HepG2 (cell line): ENCODE data around the gene OR7G3. TPM values are rescaled to one million over a fixed set of nuclear protein-coding genes. Genes with fewer than 3 reads are reported as not detected.
A peak's percentile ranks its signal among the peaks of the same experiment; 100 is the strongest.

Source experiments
- ATAC-seq: fragments of 200-7000 bp; cut with Tn5 transposase; 3 replicates; pipeline ENCODE4 v1.9.1; 2020; ENCODE audit warnings: mild to moderate bottlenecking, moderate library complexity
- BruUV-seq: library from RNA; stranded (reverse); fragments of 400-500 nt; replicated peaks from 2 replicates; lab custom pipeline; 2021; lab: Mats Ljungman, UMichigan
- CTCF ChIA-PET: fragments of 300-600 bp; formaldehyde crosslinking; extraction: SDS; loops from one replicate; lab custom pipeline; 2021; ENCODE audit warnings: low total read pairs, inconsistent platforms, low intra/inter-chr PET ratio; lab: Yijun Ruan, JAX
- POLR2A ChIA-PET: fragments of 350-600 bp; sonication (Branson Sonifier 250); formaldehyde crosslinking; loops from one replicate; lab custom pipeline; 2020; ENCODE audit warnings: antibody characterized with exemption, inconsistent platforms; lab: Yijun Ruan, JAX
- DNase-seq: peaks from one replicate; pipeline ENCODE4 v3.0.0-alpha.2; 2015; ENCODE audit warnings: low spot score
- FAIRE-seq: peaks from 3 replicates; lab custom pipeline; 2011; peaks lifted over from hg19 to GRCh38; lab: Jason Lieb, UNC
- H2AFZ ChIP-seq: one replicate; pipeline ENCODE4 v1.6.1; 2011; ENCODE audit warnings: low read length, inconsistent platforms
- H3K27ac ChIP-seq: fragments of 300-600 bp; 3 replicates; pipeline ENCODE4 v1.8.0; 2011; ENCODE audit warnings: mixed run types, mild to moderate bottlenecking, mixed read lengths, low read length, inconsistent platforms; ENCODE audit not compliant: insufficient read depth; ENCODE audit errors: extremely low read length
- H3K27me3 ChIP-seq, 2 experiments: fragments of 200-600 bp in 1 of 2; 2 replicates in 1 of 2; 3 replicates in 1 of 2; pipeline versions ENCODE4 v1.6.0 to v1.8.0; 2011; ENCODE audit warnings: low read length in 2 of 2, mild to moderate bottlenecking in 2 of 2, moderate library complexity in 2 of 2, inconsistent platforms in 1 of 2; ENCODE audit not compliant: insufficient read depth in 2 of 2, control insufficient read depth in 1 of 2
- H3K36me3 ChIP-seq, 2 experiments: fragments of 200-600 bp in 1 of 2; replicated peaks in 1 of 2; 2 replicates in 1 of 2; 3 replicates in 1 of 2; pipeline versions ENCODE4 v1.5.1 to v1.8.0; 2011; ENCODE audit warnings: low read length in 2 of 2, inconsistent platforms in 1 of 2; ENCODE audit not compliant: insufficient read depth in 2 of 2, control insufficient read depth in 1 of 2
- H3K4me1 ChIP-seq: 2 replicates; pipeline ENCODE4 v1.5.1; 2012; ENCODE audit warnings: low read length, inconsistent platforms; ENCODE audit not compliant: insufficient read depth
- H3K4me2 ChIP-seq: 2 replicates; pipeline ENCODE4 v1.6.0; 2011; ENCODE audit warnings: low read depth, low read length, inconsistent platforms
- H3K4me3 ChIP-seq, 3 experiments: fragments of 200-600 bp in 1 of 3; sonication (generic), shearing (Covaris generic) in 1 of 3; replicated peaks in 1 of 3; 2 replicates each; pipeline ENCODE4 v1.5.1; 2011 to 2016; ENCODE audit warnings: low read length in 3 of 3, inconsistent platforms in 2 of 3, low read depth in 2 of 3, mild to moderate bottlenecking in 2 of 3, control low read depth in 1 of 3, mixed read lengths in 1 of 3; ENCODE audit not compliant: insufficient read depth in 1 of 3
- H3K79me2 ChIP-seq: one replicate; pipeline ENCODE4 v1.6.1; 2011; ENCODE audit warnings: low read length, inconsistent platforms; ENCODE audit not compliant: insufficient read depth
- H3K9ac ChIP-seq: 2 replicates; pipeline ENCODE4 v1.6.0; 2011; ENCODE audit warnings: mild to moderate bottlenecking, low read depth, low read length, inconsistent platforms; ENCODE audit not compliant: insufficient read depth
- H3K9me3 ChIP-seq: 2 replicates; pipeline ENCODE4 v1.5.1; 2012; ENCODE audit warnings: mild to moderate bottlenecking, low read length
- H4K20me1 ChIP-seq: 2 replicates; pipeline ENCODE4 v1.6.0; 2011; ENCODE audit warnings: inconsistent platforms, mild to moderate bottlenecking, low read length, moderate library complexity; ENCODE audit not compliant: insufficient read depth
- NCOA2 ChIP-seq: sonication (generic); formaldehyde crosslinking; IDR thresholded peaks from 2 replicates; pipeline ENCODE4 v1.8.0; 2022; ENCODE audit warnings: inconsistent platforms
- PTBP1 ChIP-seq: fragments of 200-400 bp; formaldehyde crosslinking; IDR thresholded peaks from 2 replicates; pipeline ENCODE4 v1.6.1; 2018; ENCODE audit warnings: low read length, low read depth; ENCODE audit not compliant: poor library complexity, severe bottlenecking
- ZNF30 ChIP-seq: sonication (generic); formaldehyde crosslinking; IDR thresholded peaks from 2 replicates; pipeline ENCODE4 v1.5.0; 2020; ENCODE audit warnings: mild to moderate bottlenecking, missing genetic modification reagents
- ZNF317 ChIP-seq: sonication (generic); formaldehyde crosslinking; IDR thresholded peaks from 2 replicates; pipeline ENCODE4 v1.5.0; 2020; ENCODE audit warnings: mild to moderate bottlenecking, missing genetic modification reagents
- WGBS: methylation state at CpG from one replicate; pipeline ENCODE4 v1.1.6; 2017; ENCODE audit warnings: low lambda C conversion rate; 5-methylcytosine and 5-hydroxymethylcytosine counted together
- in situ Hi-C: cut with HindIII; loops from 2 replicates; pipeline ENCODE4 v1.10.0; 2017; ENCODE audit warnings: low pct_unique_long_range_greater_than_20kb; ENCODE audit not compliant: extremely low pct_ligation_motif_present
- intact Hi-C: fragments of 100-400 bp; cut with micrococcal nuclease; formaldehyde crosslinking; loops from one replicate; pipeline ENCODE4 v1.10.0; 2022; ENCODE audit not compliant: unreplicated experiment
- polyA plus RNA-seq, 8 experiments: library from polyadenylated mRNA; depleted of rRNA in 3 of 8; stranded (reverse) in 7 of 8; unstranded in 1 of 8; fragments of >200 nt; fragmentation: Illumina TruSeq in 4 of 8; extraction: Trizol in 4 of 8; gene quantifications; 2 replicates each; pipeline versions ENCODE4 v1.2.1 to v1.2.3, GENCODE V29; 2011 to 2016; ENCODE audit warnings: low read depth in 4 of 8, missing spikeins in 1 of 8, mixed read lengths in 1 of 8; ENCODE audit not compliant: insufficient read depth in 1 of 8
- total RNA-seq, 5 experiments: library from RNA; depleted of rRNA; stranded (reverse); fragments of >200 nt; fragmentation: Illumina TruSeq; extraction: Trizol; gene quantifications; 2 replicates each; pipeline ENCODE4 v1.2.3, GENCODE V29; 2016; ENCODE audit warnings: low read depth in 1 of 5
- TF ChIP-seq, protein P1 (sequence below): conservative IDR thresholded peaks from 2 replicates; pipeline ENCODE4 v1.6.1; 2018; ENCODE audit warnings: missing genetic modification reagents
- TF ChIP-seq, protein P2 (sequence below): sonication (generic); formaldehyde crosslinking; IDR thresholded peaks from 2 replicates; pipeline ENCODE4 v1.5.0; 2020; ENCODE audit warnings: missing genetic modification reagents, mild to moderate bottlenecking, borderline replicate concordance
- TF ChIP-seq, protein P3 (sequence below): IDR thresholded peaks from 2 replicates; pipeline ENCODE4 v1.6.1; 2016

Gene OR7G3
- total and polyA plus RNA-seq, 2 of the 13 experiments (the other 11 are each of a cell fraction or from before 2014, with no cell fraction given) = not detected

DNA sequence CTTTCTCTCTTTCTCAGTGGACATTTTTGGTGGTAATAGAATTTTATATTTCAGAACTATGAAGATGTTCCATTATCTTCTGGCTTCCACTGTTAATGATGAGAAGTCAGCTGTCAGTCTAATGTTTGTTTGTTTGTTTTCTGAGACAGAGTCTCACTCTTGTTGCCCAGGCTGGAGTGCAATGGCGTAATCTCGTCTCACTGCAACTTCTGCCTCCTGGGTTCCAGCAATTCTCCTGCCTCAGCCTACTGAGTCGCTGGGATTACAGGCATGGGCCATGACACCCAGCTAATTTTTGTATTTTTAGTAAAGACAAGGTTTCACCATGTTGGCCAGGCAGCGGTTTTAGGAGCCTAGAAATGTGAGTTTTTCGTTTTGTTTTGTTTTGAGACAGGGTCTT lies 18.2 kb upstream of the OR7G3 start:
- H3K36me3 ChIP-seq = peaks cover 6 to 26% of the 10 kb centered on the region in 2 experiments; a peak in 4 of 5 replicates
- 96% methylated on average over 5 of the region's 5 CpGs for WGBS
- peaks cover 93% of the 10 kb centered on the region for H3K79me2 ChIP-seq
- H3K27ac ChIP-seq = no peak overlapping the region
- ATAC-seq (no peak), FAIRE-seq (no peak)
- H3K4me2 ChIP-seq = no peak overlapping the region
- H2AFZ ChIP-seq = no peak overlapping the region
- H3K9me3 ChIP-seq = peaks cover 18% of the 10 kb centered on the region
- intact Hi-C loops = no loop called here
- peaks cover 22% of the 10 kb centered on the region; the same call in 1 of the 2 replicates for H4K20me1 ChIP-seq
- BruUV-seq = no TSS peak
- CTCF ChIA-PET = no interaction called here
- H3K4me3 ChIP-seq = no peak overlapping the region
- H3K9ac ChIP-seq = no peak overlapping the region
- TF ChIP-seq ZNF317 (peak; percentile 100), ZNF30 (CRISPR knock-in tag) (no peak)
- TF ChIP-seq, all 625 proteins: peak for 1
- DNase-seq = no peak
- POLR2A ChIA-PET = no interaction called here
- in situ Hi-C loops = loop anchor here (25.0 kb wide), 1 partner anchor 642 kb away; no protein-coding TSS in a partner anchor
- no peaks in the 10 kb centered on the region; a peak in 1 of 5 replicates for H3K27me3 ChIP-seq
- peaks cover 20% of the 10 kb centered on the region for H3K4me1 ChIP-seq

DNA sequence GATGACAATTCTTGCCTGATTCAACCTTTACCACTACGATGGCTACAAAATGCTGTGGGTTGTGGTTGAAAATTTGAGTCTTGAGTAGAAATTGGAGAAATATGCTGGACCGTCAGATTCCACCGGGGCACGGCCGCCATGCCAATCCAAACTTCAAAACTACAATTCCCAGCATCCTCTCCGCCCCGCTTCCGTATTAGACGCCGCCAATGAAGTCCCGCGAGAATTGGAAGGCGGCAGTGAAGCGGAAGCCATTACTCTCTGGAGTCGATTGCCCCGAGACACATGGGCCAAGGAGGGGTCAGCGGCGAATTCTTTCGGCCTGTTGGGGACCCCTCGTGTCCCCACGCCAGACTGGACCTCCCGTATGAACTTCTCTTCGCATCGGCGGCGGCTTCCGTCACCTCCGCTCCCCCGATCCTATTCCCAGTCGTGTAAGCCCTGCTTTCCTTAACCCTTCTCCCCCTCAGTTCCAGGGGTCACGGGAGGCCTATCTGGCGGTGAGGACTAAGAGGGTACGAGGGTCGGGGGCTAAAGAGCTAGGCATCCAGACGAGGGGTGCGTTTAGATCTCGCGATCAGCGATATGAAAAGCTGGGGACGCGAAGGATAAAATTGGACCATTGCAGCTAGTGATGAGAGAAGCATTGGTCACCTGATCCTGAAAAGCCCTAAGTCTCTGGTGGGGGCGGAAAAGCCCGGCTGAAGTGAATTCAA lies 13.6 kb upstream of the OR7G3 start, which contains the start of gene ZNF317:
ZNF317 (plus strand) TSS at position 239 of the 716 bp plus-strand sequence. CDS start 15,620 bp downstream, outside the sequence.
- Histone ChIP-seq H3K9me3 (peaks cover 14% of the 10 kb centered on the region), H3K4me3 (peak within 1 kb of the TSS; percentile 63 to 98 (median 95)), H3K79me2 (peaks cover 52% of the 10 kb centered on the region), H3K4me2 (peak within 1 kb of the TSS; percentile 92), H3K9ac (peak within 1 kb of the TSS; percentile 93), H3K36me3 (peaks cover 0 to 5% of the 10 kb centered on the region in 2 experiments; a peak in 1 of 5 replicates), H3K27me3 (no peaks in the 10 kb centered on the region; a peak in 1 of 5 replicates), H3K27ac (peak within 1 kb of the TSS; percentile 80), H3K4me1 (peaks cover 20% of the 10 kb centered on the region), H2AFZ (peak within 1 kb of the TSS; percentile 99), H4K20me1 (peaks cover 10% of the 10 kb centered on the region; the same call in 1 of the 2 replicates)
- in situ Hi-C loops = loop anchor here (25.0 kb wide), 1 partner anchor 647 kb away; no protein-coding TSS in a partner anchor
- peak; percentile 91 for DNase-seq
- CTCF ChIA-PET = no interaction called here
- FAIRE-seq = peak; percentile 72
- POLR2A ChIA-PET = no interaction called here
- ATAC-seq = peak; percentile 96
- 2% methylated on average over 23 of the region's 43 CpGs for WGBS
- BruUV-seq = no TSS peak
- intact Hi-C loops = no loop called here
- TF ChIP-seq, protein P1, sequence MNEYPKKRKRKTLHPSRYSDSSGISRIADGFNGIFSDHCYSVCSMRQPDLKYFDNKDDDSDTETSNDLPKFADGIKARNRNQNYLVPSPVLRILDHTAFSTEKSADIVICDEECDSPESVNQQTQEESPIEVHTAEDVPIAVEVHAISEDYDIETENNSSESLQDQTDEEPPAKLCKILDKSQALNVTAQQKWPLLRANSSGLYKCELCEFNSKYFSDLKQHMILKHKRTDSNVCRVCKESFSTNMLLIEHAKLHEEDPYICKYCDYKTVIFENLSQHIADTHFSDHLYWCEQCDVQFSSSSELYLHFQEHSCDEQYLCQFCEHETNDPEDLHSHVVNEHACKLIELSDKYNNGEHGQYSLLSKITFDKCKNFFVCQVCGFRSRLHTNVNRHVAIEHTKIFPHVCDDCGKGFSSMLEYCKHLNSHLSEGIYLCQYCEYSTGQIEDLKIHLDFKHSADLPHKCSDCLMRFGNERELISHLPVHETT (CRISPR knock-in tag) = no peak
- TF ChIP-seq, protein P2, sequence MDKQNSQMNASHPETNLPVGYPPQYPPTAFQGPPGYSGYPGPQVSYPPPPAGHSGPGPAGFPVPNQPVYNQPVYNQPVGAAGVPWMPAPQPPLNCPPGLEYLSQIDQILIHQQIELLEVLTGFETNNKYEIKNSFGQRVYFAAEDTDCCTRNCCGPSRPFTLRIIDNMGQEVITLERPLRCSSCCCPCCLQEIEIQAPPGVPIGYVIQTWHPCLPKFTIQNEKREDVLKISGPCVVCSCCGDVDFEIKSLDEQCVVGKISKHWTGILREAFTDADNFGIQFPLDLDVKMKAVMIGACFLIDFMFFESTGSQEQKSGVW (CRISPR knock-in tag) = 0 out of 2 replicates have a peak, but pooled peaks have one; percentile 68
- TF ChIP-seq PTBP1 (no peak), NCOA2 (CRISPR knock-in tag) (peak; percentile 21; the same call in 1 of the 2 replicates)
- TF ChIP-seq, protein P3, sequence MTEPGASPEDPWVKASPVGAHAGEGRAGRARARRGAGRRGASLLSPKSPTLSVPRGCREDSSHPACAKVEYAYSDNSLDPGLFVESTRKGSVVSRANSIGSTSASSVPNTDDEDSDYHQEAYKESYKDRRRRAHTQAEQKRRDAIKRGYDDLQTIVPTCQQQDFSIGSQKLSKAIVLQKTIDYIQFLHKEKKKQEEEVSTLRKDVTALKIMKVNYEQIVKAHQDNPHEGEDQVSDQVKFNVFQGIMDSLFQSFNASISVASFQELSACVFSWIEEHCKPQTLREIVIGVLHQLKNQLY = 0 out of 2 replicates have a peak, but pooled peaks have one; percentile 13
